K562 (cell line): ENCODE data around the gene SLC9B2. TPM values are rescaled to one million over a fixed set of nuclear protein-coding genes. Genes with fewer than 3 reads are reported as not detected.

Experiments
- ARID3B ChIP-seq: fragments of 250-450 bp; sonication (Bioruptor Pico); IDR thresholded peaks from 2 replicates; pipeline ENCODE4 v1.4.0; 2020; ENCODE audit warnings: borderline replicate concordance
- ASH1L ChIP-seq: fragments of 450-650 bp; IDR thresholded peaks from 2 replicates; pipeline ENCODE4 v1.6.1; 2018; ENCODE audit warnings: borderline replicate concordance, mild to moderate bottlenecking, low read depth; ENCODE audit not compliant: partially characterized antibody
- DPF2 ChIP-seq: fragments of 450-650 bp; IDR thresholded peaks from 2 replicates; pipeline ENCODE4 v1.6.1; 2016
- E2F3 ChIP-seq: fragments of 250-450 bp; sonication (Bioruptor Pico); IDR thresholded peaks from 2 replicates; pipeline ENCODE4 v1.4.0; 2020; ENCODE audit warnings: mild to moderate bottlenecking
- EP300 ChIP-seq: IDR thresholded peaks from 2 replicates; pipeline ENCODE4 v1.6.1; 2012; ENCODE audit warnings: low read length, improper control_type of control experiment
- GATA2 ChIP-seq: sonication (generic); formaldehyde crosslinking; IDR thresholded peaks from 2 replicates; pipeline ENCODE4 v1.4.0; 2020; ENCODE audit warnings: mild to moderate bottlenecking, missing genetic modification reagents
- GTF2E2 ChIP-seq: fragments of 200-800 bp; sonication (Bioruptor generic); IDR thresholded peaks from 2 replicates; pipeline ENCODE4 v1.6.1; 2016; ENCODE audit warnings: missing genetic modification characterization, missing compliant biosample characterization
- KLF16 ChIP-seq: IDR thresholded peaks from 2 replicates; pipeline ENCODE4 v1.6.1; 2016; ENCODE audit warnings: antibody characterized with exemption
- PHF8 ChIP-seq: fragments of 200-600 bp; sonication (generic); IDR thresholded peaks from 2 replicates; pipeline ENCODE4 v1.6.1; 2012; ENCODE audit warnings: mixed run types, mild to moderate bottlenecking, inconsistent platforms, low read length, moderate library complexity, borderline replicate concordance
- SAFB ChIP-seq: fragments of 200-400 bp; formaldehyde crosslinking; IDR thresholded peaks from 2 replicates; pipeline ENCODE4 v1.6.1; 2017; ENCODE audit warnings: low read depth, low read length, borderline replicate concordance
- STAT5B ChIP-seq: fragments of 250-450 bp; sonication (Bioruptor Pico); IDR thresholded peaks from 2 replicates; pipeline ENCODE4 v1.8.0; 2021; ENCODE audit warnings: mild to moderate bottlenecking, inconsistent platforms
- TCF3 ChIP-seq: sonication (generic); formaldehyde crosslinking; IDR thresholded peaks from 2 replicates; pipeline ENCODE4 v1.4.0; 2020; ENCODE audit warnings: mild to moderate bottlenecking, missing genetic modification reagents
- XRCC3 ChIP-seq: fragments of 450-650 bp; IDR thresholded peaks from 2 replicates; pipeline ENCODE4 v1.6.1; 2017; ENCODE audit warnings: mild to moderate bottlenecking, moderate library complexity
- ZNF184 ChIP-seq: sonication (generic); formaldehyde crosslinking; IDR thresholded peaks from 2 replicates; pipeline ENCODE4 v1.5.0; 2020; ENCODE audit warnings: missing genetic modification reagents
- ZNF232 ChIP-seq: sonication (generic); formaldehyde crosslinking; IDR thresholded peaks from 2 replicates; pipeline ENCODE4 v1.8.0; 2022; ENCODE audit warnings: mild to moderate bottlenecking, missing genetic modification reagents
- ZNF277 ChIP-seq: fragments of 250-450 bp; sonication (Bioruptor Pico); IDR thresholded peaks from 2 replicates; pipeline ENCODE4 v1.8.0; 2022; ENCODE audit warnings: inconsistent platforms, mild to moderate bottlenecking, moderate library complexity, borderline replicate concordance
- ZNF707 ChIP-seq: fragments of 250-450 bp; sonication (Bioruptor Pico); conservative IDR thresholded peaks from 2 replicates; pipeline ENCODE4 v1.8.0; 2022; ENCODE audit warnings: inconsistent platforms, mild to moderate bottlenecking, moderate library complexity
- polyA plus RNA-seq, 8 experiments: library from polyadenylated mRNA; depleted of rRNA in 4 of 8; stranded (reverse) in 5 of 8; unstranded in 3 of 8; fragments of >200 nt; fragmentation: Nextera tagmentation in 2 of 8; fragmentation: Illumina TruSeq in 1 of 8; extraction: Ambion mirVana in 2 of 8; extraction: Trizol in 1 of 8; gene quantifications; 2 replicates each; pipeline versions ENCODE4 v1.2.1 to v1.2.3, GENCODE V29; 2011 to 2014; ENCODE audit warnings: inconsistent platforms in 1 of 8, missing spikeins in 1 of 8
- total RNA-seq, 7 experiments: library from RNA; depleted of rRNA in 6 of 7; stranded (reverse); fragments of >200 nt in 6 of 7; fragmentation: Illumina TruSeq in 2 of 7; extraction: Trizol in 2 of 7; gene quantifications; 2 replicates each; pipeline versions ENCODE4 v1.2.1 to v1.2.3, GENCODE V29; 2011 to 2021; ENCODE audit warnings: low replicate concordance in 1 of 7
- TF ChIP-seq, protein P1 (sequence below): fragments of 200-400 bp; formaldehyde crosslinking; IDR thresholded peaks from 2 replicates; pipeline ENCODE4 v1.6.1; 2017; ENCODE audit warnings: mild to moderate bottlenecking, low read depth, low read length, moderate library complexity
- TF ChIP-seq, protein P2 (sequence below): fragments of 200-800 bp; sonication (Bioruptor generic); IDR thresholded peaks from 2 replicates; pipeline ENCODE4 v1.6.1; 2017; ENCODE audit warnings: missing genetic modification characterization, missing compliant biosample characterization
- TF ChIP-seq, protein P3 (sequence below): sonication (generic); formaldehyde crosslinking; IDR thresholded peaks from 2 replicates; pipeline ENCODE4 v1.8.0; 2022; ENCODE audit warnings: missing genetic modification reagents, mild to moderate bottlenecking, moderate library complexity, borderline replicate concordance

The SLC9B2 gene
- total and polyA plus RNA-seq, 9 of the 15 experiments (the other 6 are each of a cell fraction or from before 2014, with no cell fraction given) = 6.6 to 14.6 (median 11.4) TPM

DNA sequence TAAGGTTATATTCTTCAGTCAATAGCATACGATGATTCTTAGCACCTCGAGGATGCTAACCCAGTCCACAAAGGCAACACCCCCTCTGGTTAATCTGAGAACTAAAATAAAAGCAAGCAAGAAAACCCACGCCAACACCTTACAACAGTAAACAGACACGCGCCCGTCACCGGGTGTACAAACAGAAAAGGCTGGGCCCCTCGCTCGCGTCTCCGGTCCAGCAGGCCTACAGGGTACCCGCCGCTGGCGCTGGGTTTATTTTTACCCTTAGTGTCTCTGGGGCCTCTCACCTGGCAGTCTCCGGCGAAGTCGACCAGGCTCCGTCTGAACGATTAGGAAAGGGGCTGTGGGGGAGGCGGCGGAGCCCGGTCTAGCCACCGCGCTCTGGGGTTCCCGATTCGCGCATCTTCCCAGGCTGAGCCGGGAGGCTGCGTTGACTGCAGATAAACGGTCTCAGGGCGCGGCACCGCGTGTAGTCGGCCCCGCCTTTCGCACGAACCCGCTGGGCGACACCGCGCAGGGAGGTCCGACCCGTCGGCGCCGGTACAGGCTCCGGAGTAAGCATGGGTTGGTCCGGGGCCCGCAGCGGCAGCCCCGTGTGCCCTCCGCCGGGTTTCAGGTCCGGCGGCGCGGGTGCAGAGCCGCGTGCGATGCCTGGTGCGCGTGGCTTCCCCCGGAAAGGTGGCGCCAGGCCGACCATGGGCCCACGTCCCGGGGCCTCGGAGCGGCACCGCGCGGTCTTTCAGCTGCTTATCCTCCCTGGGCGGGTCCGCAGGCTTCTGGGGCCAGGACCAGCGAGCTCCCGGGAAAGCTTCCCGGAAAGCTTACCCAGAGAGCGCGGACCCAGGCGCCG lies 441 bp downstream of the SLC9B2 start (continued):
- TF ChIP-seq, protein P1, sequence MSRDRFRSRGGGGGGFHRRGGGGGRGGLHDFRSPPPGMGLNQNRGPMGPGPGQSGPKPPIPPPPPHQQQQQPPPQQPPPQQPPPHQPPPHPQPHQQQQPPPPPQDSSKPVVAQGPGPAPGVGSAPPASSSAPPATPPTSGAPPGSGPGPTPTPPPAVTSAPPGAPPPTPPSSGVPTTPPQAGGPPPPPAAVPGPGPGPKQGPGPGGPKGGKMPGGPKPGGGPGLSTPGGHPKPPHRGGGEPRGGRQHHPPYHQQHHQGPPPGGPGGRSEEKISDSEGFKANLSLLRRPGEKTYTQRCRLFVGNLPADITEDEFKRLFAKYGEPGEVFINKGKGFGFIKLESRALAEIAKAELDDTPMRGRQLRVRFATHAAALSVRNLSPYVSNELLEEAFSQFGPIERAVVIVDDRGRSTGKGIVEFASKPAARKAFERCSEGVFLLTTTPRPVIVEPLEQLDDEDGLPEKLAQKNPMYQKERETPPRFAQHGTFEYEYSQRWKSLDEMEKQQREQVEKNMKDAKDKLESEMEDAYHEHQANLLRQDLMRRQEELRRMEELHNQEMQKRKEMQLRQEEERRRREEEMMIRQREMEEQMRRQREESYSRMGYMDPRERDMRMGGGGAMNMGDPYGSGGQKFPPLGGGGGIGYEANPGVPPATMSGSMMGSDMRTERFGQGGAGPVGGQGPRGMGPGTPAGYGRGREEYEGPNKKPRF = no peak
- TF ChIP-seq PHF8 (peak; percentile 85), ZNF232 (CRISPR knock-in tag) (peak; percentile 93; the same call in 1 of the 2 replicates), ARID3B (CRISPR knock-in tag) (no peak), GATA2 (no peak), ZNF184 (CRISPR knock-in tag) (no peak), E2F3 (0 out of 2 replicates have a peak, but pooled peaks have one; percentile 21), STAT5B (no peak), SAFB (no peak), GTF2E2 (no peak), ZNF707 (no peak), TCF3 (CRISPR knock-in tag) (no peak), XRCC3 (no peak), DPF2 (no peak), ZNF277 (CRISPR knock-in tag) (no peak), ASH1L (no peak), EP300 (0 out of 2 replicates have a peak, but pooled peaks have one; percentile 17), KLF16 (no peak)
- TF ChIP-seq, protein P2, sequence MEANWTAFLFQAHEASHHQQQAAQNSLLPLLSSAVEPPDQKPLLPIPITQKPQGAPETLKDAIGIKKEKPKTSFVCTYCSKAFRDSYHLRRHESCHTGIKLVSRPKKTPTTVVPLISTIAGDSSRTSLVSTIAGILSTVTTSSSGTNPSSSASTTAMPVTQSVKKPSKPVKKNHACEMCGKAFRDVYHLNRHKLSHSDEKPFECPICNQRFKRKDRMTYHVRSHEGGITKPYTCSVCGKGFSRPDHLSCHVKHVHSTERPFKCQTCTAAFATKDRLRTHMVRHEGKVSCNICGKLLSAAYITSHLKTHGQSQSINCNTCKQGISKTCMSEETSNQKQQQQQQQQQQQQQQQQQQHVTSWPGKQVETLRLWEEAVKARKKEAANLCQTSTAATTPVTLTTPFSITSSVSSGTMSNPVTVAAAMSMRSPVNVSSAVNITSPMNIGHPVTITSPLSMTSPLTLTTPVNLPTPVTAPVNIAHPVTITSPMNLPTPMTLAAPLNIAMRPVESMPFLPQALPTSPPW (CRISPR knock-in tag) = peak; percentile 52; the same call in 1 of the 2 replicates
- TF ChIP-seq, protein P3, sequence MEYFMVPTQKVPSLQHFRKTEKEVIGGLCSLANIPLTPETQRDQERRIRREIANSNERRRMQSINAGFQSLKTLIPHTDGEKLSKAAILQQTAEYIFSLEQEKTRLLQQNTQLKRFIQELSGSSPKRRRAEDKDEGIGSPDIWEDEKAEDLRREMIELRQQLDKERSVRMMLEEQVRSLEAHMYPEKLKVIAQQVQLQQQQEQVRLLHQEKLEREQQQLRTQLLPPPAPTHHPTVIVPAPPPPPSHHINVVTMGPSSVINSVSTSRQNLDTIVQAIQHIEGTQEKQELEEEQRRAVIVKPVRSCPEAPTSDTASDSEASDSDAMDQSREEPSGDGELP = peak; percentile 65
